ENCODE measurements around the gene CNTNAP2.

CNTNAP2 gene

GRCh38 chr7:147296201-147296600 lies 1179.6 kb downstream of the CNTNAP2 start:
- DNase-seq = no peak

- no peak for DNase-seq
Observed at GRCh38 chr7:147296986-147297385, 1180.4 kb downstream of the CNTNAP2 start.

- DNase-seq = no peak
Observed at GRCh38 chr7:147298611-147299043, 1182.0 kb downstream of the CNTNAP2 start.

GRCh38 chr7:147300293-147300692 lies 1183.7 kb downstream of the CNTNAP2 start:
- DNase-seq = no peak

- no peak for DNase-seq
Observed at GRCh38 chr7:147304376-147304775, 1187.8 kb downstream of the CNTNAP2 start.

- no peak for DNase-seq
Observed at GRCh38 chr7:147305827-147306226, 1189.2 kb downstream of the CNTNAP2 start.

GRCh38 chr7:147308539-147308938 lies 1191.9 kb downstream of the CNTNAP2 start:
- DNase-seq = no peak

GRCh38 chr7:147311336-147311735 lies 1194.7 kb downstream of the CNTNAP2 start:
- no peak for DNase-seq

- DNase-seq = no peak
Observed at GRCh38 chr7:147321504-147321903, 1204.9 kb downstream of the CNTNAP2 start.

GRCh38 chr7:147332988-147333387 lies 1216.4 kb downstream of the CNTNAP2 start:
- DNase-seq = no peak

GRCh38 chr7:147363101-147363500 lies 1246.5 kb downstream of the CNTNAP2 start:
- no peak for DNase-seq

GRCh38 chr7:147376192-147376591 lies 1259.6 kb downstream of the CNTNAP2 start:
- no peak for DNase-seq

GRCh38 chr7:147380926-147381325 lies 1264.3 kb downstream of the CNTNAP2 start:
- no peak for DNase-seq

- no peak for DNase-seq
Observed at GRCh38 chr7:147394329-147394728, 1277.7 kb downstream of the CNTNAP2 start.

- DNase-seq = no peak
Observed at GRCh38 chr7:147400221-147400689, 1283.7 kb downstream of the CNTNAP2 start.

- no peak for DNase-seq
Observed at GRCh38 chr7:147400925-147401324, 1284.3 kb downstream of the CNTNAP2 start.

- DNase-seq = no peak
Observed at GRCh38 chr7:147405621-147406020, 1289.0 kb downstream of the CNTNAP2 start.

- no peak for DNase-seq
Observed at GRCh38 chr7:147406521-147407135, 1290.0 kb downstream of the CNTNAP2 start.

GRCh38 chr7:147411096-147411495 lies 1294.5 kb downstream of the CNTNAP2 start:
- DNase-seq = no peak

- DNase-seq = no peak
Observed at GRCh38 chr7:147412109-147412508, 1295.5 kb downstream of the CNTNAP2 start.

- DNase-seq = no peak
Observed at GRCh38 chr7:147412782-147413556, 1296.4 kb downstream of the CNTNAP2 start.

- DNase-seq = no peak
Observed at GRCh38 chr7:147413557-147413870, 1296.9 kb downstream of the CNTNAP2 start.

- DNase-seq = no peak
Observed at GRCh38 chr7:147415991-147416390, 1299.4 kb downstream of the CNTNAP2 start.

GRCh38 chr7:147418966-147419365 lies 1302.4 kb downstream of the CNTNAP2 start:
- DNase-seq = no peak

GRCh38 chr7:147423875-147424274 lies 1307.3 kb downstream of the CNTNAP2 start:
- DNase-seq = no peak

Measured in activated T-cell treated with anti-CD3 and anti-CD28 coated beads, Interleukin-2, amount 50 U/mL, for 1 hour (primary cell).